Tibial nerve (tissue), 4 donors: ENCODE results near the gene KLLN.

Experiments used
- CTCF ChIP-seq, 5 experiments: fragments of 200-600 bp in 3 of 5; fragments of 450-650 bp in 2 of 5; sonication (generic) in 3 of 5; IDR thresholded peaks; one replicate each; pipeline ENCODE4 v1.5.1; 2016 to 2019; ENCODE audit warnings: antibody characterized with exemption in 5 of 5, mild to moderate bottlenecking in 3 of 5, moderate library complexity in 2 of 5
- EP300 ChIP-seq, 2 donors: sonication (generic); formaldehyde crosslinking; IDR thresholded peaks; one replicate each; pipeline ENCODE4 v1.6.1; 2017; ENCODE audit warnings: antibody characterized with exemption in 2 of 2, mild to moderate bottlenecking in 1 of 2
- POLR2A ChIP-seq, 2 donors: fragments of 450-650 bp; IDR thresholded peaks; one replicate each; pipeline ENCODE4 v1.6.1; 2017; ENCODE audit warnings: antibody characterized with exemption in 2 of 2, mild to moderate bottlenecking in 2 of 2, moderate library complexity in 2 of 2

- TF ChIP-seq POLR2A (IDR thresholded peaks at IDR 0.05): no peak
- TF ChIP-seq CTCF (IDR thresholded peaks at IDR 0.05): no peak
- TF ChIP-seq EP300 (IDR thresholded peaks at IDR 0.05): no peak
Measured at GRCh38 chr10:87816898-87817608, 46.3 kb downstream of the KLLN start.
